ACC112 (cell line): ENCODE results near the gene A3GALT2.

Source experiments
- H2AFZ ChIP-seq: fragments of 200-600 bp; sonication (generic); one replicate; pipeline ENCODE4 v1.6.0; 2017; ENCODE audit warnings: antibody characterized with exemption, low read length; ENCODE audit not compliant: unreplicated experiment
- H3K27ac ChIP-seq: fragments of 200-600 bp; sonication (generic); 2 replicates; pipeline ENCODE4 v1.5.1; 2014; ENCODE audit warnings: low read depth, mild to moderate bottlenecking, antibody characterized with exemption, low read length, moderate library complexity
- H3K27me3 ChIP-seq: fragments of 200-600 bp; sonication (generic); 2 replicates; pipeline ENCODE4 v1.6.1; 2014; ENCODE audit warnings: mild to moderate bottlenecking, antibody characterized with exemption, low read length, moderate library complexity, mixed read lengths; ENCODE audit not compliant: insufficient read depth
- H3K36me3 ChIP-seq: fragments of 200-600 bp; sonication (generic); 2 replicates; pipeline ENCODE4 v1.6.1; 2016; ENCODE audit warnings: mild to moderate bottlenecking, antibody characterized with exemption, low read length, moderate library complexity, mixed read lengths; ENCODE audit not compliant: insufficient read depth
- H3K4me1 ChIP-seq: fragments of 200-600 bp; sonication (generic); one replicate; pipeline ENCODE4 v1.6.1; 2016; ENCODE audit warnings: low read length, mixed read lengths; ENCODE audit not compliant: insufficient read depth, unreplicated experiment, control insufficient read depth
- H3K4me3 ChIP-seq: fragments of 200-600 bp; sonication (generic); 2 replicates; pipeline ENCODE4 v1.5.1; 2014; ENCODE audit warnings: mild to moderate bottlenecking, low read depth, low read length
- H3K79me2 ChIP-seq: fragments of 200-600 bp; sonication (generic); one replicate; pipeline ENCODE4 v1.6.0; 2016; ENCODE audit warnings: low read length; ENCODE audit not compliant: control insufficient read depth, unreplicated experiment, insufficient read depth

A3GALT2 gene

GRCh38 chr1:33300673-33301072, 20.2 kb downstream of the A3GALT2 start:
- Histone ChIP-seq H2AFZ (no peak overlapping the region), H3K4me3 (no peak overlapping the region), H3K4me1 (peaks cover 14% of the 10 kb centered on the region), H3K36me3 (peaks cover 3% of the 10 kb centered on the region; the same call in 1 of the 2 replicates), H3K27me3 (no peaks in the 10 kb centered on the region), H3K27ac (no peak overlapping the region), H3K79me2 (no peaks in the 10 kb centered on the region)

DNA sequence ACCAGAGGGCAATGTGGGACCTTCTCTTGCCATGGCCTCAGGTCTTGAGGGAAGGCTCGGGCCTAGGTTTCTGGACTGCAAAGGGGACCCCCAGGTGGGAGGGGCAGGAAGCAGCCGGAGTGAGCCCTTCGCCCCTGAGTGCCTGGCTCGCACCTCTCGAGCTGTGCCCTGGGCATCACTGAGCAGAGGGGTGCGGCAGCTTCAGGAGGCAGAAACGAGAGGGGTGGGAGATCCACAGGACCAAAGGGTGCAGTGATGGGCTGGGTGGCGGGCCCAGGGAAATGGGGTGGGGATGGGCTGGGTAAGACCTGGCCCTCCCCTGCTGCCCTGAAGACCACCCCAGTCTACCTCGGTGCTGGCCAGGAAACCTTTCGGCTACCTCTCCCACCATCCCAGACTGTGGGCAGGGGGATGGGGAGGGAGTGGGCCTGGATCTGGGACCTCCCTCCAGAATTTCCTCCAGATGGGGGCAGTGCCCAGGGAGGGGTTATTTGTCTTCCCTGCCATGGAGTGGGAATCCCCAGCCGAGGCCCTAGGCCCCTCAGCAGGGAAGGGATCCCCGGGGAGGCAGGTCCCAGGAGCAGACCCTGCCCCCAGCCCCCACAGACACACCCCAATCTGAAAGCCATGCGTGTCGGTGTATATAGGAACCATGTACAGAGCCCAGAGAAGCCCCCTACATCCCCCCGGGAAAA, 21.3 kb downstream of the A3GALT2 start:
- Histone ChIP-seq H3K4me1 (peaks cover 14% of the 10 kb centered on the region), H3K79me2 (no peaks in the 10 kb centered on the region), H2AFZ (no peak overlapping the region), H3K27me3 (no peaks in the 10 kb centered on the region), H3K36me3 (peaks cover 3% of the 10 kb centered on the region; the same call in 1 of the 2 replicates), H3K27ac (no peak overlapping the region), H3K4me3 (no peak overlapping the region)

DNA sequence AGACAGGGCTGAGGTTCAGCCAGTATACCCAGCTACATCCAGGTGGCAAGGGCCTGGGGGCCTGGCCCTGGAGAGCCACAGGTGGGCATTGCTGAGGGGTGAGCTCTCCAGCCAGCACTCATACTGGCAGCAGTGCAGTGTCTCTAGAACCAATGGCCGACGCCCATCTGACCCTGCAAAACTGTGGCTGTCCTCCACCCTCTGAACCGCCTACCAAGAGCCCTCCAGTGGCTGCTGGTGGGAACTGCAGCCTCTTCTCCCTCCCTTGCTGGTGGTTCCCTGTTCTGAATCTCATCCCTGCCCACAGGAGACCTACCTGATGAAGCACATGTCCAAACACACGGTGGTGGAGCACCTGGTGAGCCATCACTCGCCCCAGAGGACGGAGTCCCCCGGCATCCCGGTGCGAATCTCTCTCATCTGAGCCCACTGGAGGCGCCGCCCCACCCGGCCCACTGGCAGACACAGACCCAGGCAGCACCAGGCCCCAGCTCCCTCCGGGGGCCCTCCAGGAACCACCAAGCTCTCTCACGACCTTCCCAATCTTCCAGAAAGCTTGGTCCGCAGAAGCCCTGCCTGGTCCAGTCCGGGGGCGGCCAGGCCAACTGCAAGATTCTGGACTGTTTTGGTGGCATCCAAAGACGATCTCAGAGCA, 22.1 kb downstream of the A3GALT2 start:
- no peak overlapping the region for H2AFZ ChIP-seq
- H3K4me1 ChIP-seq: peaks cover 14% of the 10 kb centered on the region
- H3K79me2 ChIP-seq: no peaks in the 10 kb centered on the region
- peaks cover 3% of the 10 kb centered on the region; the same call in 1 of the 2 replicates for H3K36me3 ChIP-seq
- H3K27me3 ChIP-seq: no peaks in the 10 kb centered on the region
- H3K27ac ChIP-seq: no peak overlapping the region
- H3K4me3 ChIP-seq: no peak overlapping the region

- no peaks in the 10 kb centered on the region for H3K79me2 ChIP-seq
- no peaks in the 10 kb centered on the region for H3K27me3 ChIP-seq
- H3K36me3 ChIP-seq: peaks cover 3% of the 10 kb centered on the region; the same call in 1 of the 2 replicates
- no peak overlapping the region for H3K4me3 ChIP-seq
- H2AFZ ChIP-seq: no peak overlapping the region
- no peak overlapping the region for H3K27ac ChIP-seq
- H3K4me1 ChIP-seq: peaks cover 14% of the 10 kb centered on the region
Observed at GRCh38 chr1:33297911-33298622, 22.8 kb downstream of the A3GALT2 start.

- H3K36me3 ChIP-seq: no peaks in the 10 kb centered on the region; the same call in 1 of the 2 replicates
- H3K27me3 ChIP-seq: no peaks in the 10 kb centered on the region
- no peaks in the 10 kb centered on the region for H3K79me2 ChIP-seq
- peaks cover 14% of the 10 kb centered on the region for H3K4me1 ChIP-seq
- no peak overlapping the region for H2AFZ ChIP-seq
- H3K4me3 ChIP-seq: no peak overlapping the region
- H3K27ac ChIP-seq: no peak overlapping the region
Observed at GRCh38 chr1:33296824-33297223, 24.1 kb downstream of the A3GALT2 start.

GRCh38 chr1:33296082-33296458, 24.8 kb downstream of the A3GALT2 start:
- no peaks in the 10 kb centered on the region; the same call in 1 of the 2 replicates for H3K36me3 ChIP-seq

GRCh38 chr1:33295450-33296081, 25.3 kb downstream of the A3GALT2 start:
- H3K36me3 ChIP-seq: no peaks in the 10 kb centered on the region; the same call in 1 of the 2 replicates
- H3K79me2 ChIP-seq: no peaks in the 10 kb centered on the region
- H3K27me3 ChIP-seq: no peaks in the 10 kb centered on the region
- H3K27ac ChIP-seq: no peak overlapping the region
- no peak overlapping the region for H3K4me3 ChIP-seq
- H3K4me1 ChIP-seq: peaks cover 4% of the 10 kb centered on the region
- H2AFZ ChIP-seq: no peak overlapping the region

More at GRCh38 chr1:33296082-33296458, 24.8 kb downstream of the A3GALT2 start:
- Histone ChIP-seq H3K4me1 (peaks cover 9% of the 10 kb centered on the region), H3K79me2 (no peaks in the 10 kb centered on the region), H3K27ac (no peak overlapping the region), H3K27me3 (no peaks in the 10 kb centered on the region), H3K4me3 (no peak overlapping the region), H2AFZ (no peak overlapping the region)

GRCh38 chr1:33295023-33295422, 25.9 kb downstream of the A3GALT2 start:
- Histone ChIP-seq H3K27ac (no peak overlapping the region), H3K79me2 (no peaks in the 10 kb centered on the region), H2AFZ (no peak overlapping the region), H3K4me1 (no peaks in the 10 kb centered on the region), H3K4me3 (no peak overlapping the region), H3K27me3 (no peaks in the 10 kb centered on the region), H3K36me3 (no peaks in the 10 kb centered on the region; the same call in 1 of the 2 replicates)

DNA sequence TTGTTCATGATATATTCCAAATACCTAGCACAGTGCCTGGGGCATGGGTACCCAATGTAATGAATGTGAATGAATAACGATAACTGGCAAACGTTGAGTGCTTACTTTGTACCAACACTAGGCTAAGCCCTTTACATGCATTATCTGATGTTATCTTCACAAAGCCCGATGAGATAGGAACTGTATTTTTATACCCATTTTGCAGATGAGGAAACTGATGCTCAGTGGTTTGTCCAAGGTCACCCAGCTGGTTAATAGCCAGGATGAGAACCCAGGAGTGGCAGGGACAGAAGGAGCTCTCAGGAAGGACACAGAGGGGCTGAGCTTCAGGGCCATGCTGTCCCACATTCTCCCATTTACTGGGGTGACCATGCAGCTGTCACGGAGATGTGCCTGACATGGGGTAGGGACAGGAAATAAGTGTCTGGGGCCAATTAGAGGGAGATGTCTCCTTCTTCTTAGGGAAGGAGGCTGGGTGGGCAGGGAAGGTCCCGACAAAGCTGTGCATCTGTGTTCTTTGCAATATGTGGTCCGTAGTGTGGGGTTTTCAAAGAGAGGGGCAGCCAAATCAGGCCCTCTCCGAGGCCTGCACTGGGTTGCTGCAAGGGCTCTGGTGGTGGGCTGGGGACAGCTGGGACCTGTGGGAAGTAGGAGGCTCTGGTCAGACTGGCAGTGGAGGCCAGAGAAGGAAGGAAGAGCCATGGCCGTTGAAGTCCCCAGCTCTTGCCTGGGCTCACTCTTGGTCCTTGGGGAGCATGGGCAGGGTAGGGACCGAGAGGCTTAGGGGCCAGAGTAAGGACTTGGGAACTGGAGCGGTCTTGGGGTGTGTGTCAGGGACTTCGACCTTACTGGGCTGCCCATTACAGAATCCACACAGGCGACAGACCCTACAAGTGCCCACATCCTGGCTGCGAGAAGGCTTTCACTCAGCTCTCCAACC, 26.6 kb downstream of the A3GALT2 start:
- Histone ChIP-seq H3K79me2 (no peaks in the 10 kb centered on the region), H3K27ac (no peak overlapping the region), H3K4me1 (no peaks in the 10 kb centered on the region), H3K27me3 (no peaks in the 10 kb centered on the region), H3K36me3 (no peaks in the 10 kb centered on the region; the same call in 1 of the 2 replicates), H2AFZ (no peak overlapping the region), H3K4me3 (no peak overlapping the region)
